HG02981 (cell line): ENCODE measurements around the gene DHX8.
"Not testable (repeated sequence)": the region's sequence is repeated elsewhere in the genome, so short reads cannot be mapped to it uniquely, and the experiment has no call there.

Source experiments
- ATAC-seq: cut with Tn5 transposase; IDR thresholded peaks from one replicate; pipeline ENCODE4 v1.9.1; 2021; ENCODE audit warnings: mild to moderate bottlenecking, moderate library complexity; ENCODE audit not compliant: unreplicated experiment

Gene DHX8

GRCh38 chr17:43483674-43484551, at the start of gene DHX8:
TSS of gene DHX8 (plus strand) at chr17:43483975. CDS start at chr17:43484038, 63 bp downstream.
- peak; percentile 91 for ATAC-seq

GRCh38 chr17:43434902-43435319, 48.9 kb upstream of the DHX8 start:
- ATAC-seq = no peak

DNA sequence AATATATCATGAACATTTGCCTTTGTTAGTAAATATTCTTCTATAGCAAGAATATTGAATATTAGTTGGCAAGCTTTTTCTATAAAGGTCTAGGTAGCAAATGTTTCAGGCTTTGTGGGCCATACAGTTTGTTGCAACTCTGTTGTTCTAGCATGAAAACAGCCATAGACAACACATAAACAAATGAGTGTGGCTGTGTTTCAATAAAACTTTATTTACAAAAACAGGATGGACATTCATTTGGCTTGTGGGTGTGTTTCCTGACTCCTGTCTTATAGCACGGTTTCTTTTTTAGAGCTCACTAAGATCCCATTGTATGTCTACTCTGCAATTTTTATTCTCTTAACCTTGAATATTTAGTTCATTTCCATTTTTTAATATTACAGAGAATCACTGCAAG, 46.0 kb upstream of the DHX8 start:
- ATAC-seq = no peak

DNA sequence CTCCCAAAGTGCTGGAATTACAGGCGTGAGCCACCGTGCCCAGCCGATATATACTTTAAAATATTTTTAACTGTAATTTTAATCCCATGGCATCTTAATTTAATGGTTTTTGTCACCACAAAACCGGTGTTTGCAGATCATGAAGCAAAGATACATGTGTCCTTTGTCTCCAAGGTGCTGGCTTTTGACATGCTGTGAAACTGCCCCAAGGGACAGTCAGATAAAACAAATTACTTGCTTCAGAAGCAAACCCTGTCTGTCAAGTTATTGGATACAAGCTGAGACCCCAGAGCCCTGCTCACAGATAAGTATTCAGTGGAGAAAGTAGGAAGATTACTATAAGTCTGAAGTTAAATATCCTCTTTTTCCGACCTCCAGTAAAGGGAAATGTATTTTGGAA, 45.1 kb upstream of the DHX8 start:
- no peak for ATAC-seq

GRCh38 chr17:43439041-43439440, 44.7 kb upstream of the DHX8 start:
- ATAC-seq = no peak

GRCh38 chr17:43442711-43443110, 41.1 kb upstream of the DHX8 start:
- no peak for ATAC-seq

GRCh38 chr17:43443381-43443780, 40.4 kb upstream of the DHX8 start:
- ATAC-seq = no peak

GRCh38 chr17:43444223-43445008, 39.4 kb upstream of the DHX8 start:
- ATAC-seq = no peak

DNA sequence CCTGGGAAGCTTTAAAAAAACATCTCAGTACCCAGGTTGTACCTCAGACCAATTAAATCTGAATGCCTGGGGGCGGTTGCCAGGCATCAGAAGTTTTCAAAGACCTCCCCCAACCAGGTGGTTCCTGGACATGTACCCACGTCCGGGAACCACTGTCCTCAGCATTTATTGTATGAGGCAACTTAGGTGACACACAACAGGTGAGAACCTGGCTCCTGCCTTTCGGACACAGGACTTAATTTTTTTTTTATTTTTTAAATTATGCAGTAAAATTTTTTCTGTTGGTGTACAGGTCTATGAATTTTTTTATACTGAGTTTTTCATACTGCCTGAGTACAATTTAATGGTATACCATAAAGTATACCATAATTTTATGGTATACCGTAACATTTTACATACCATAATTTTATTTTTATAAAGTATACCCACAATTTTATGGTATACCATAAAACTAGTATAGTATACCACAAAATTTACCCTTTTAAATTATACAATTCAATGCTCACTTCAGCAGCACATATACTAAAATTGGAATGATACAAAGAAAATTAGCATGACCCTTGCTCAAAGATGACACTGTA, 38.7 kb upstream of the DHX8 start:
- no peak for ATAC-seq

DNA sequence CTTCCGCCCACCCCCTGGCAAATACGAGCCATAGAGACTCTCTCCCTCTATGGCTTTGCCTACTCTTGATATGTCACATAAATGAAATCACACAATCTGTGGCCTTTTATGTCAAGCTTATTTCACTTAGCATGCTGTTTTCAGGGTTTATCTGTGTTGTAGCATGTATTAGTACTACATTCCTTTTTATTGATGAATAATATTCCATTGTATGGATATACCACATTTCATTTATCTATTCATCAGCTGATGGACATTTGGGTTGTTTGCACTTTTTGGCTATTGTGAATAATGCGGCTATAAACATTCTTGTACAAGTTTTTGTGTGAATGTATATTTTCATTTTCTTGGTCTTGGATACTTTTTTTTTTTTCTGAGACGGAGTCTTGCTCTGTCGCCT, 37.0 kb upstream of the DHX8 start:
- no peak for ATAC-seq

- no peak for ATAC-seq
Measured at GRCh38 chr17:43448720-43449469, 34.9 kb upstream of the DHX8 start.

GRCh38 chr17:43449470-43450248, 34.1 kb upstream of the DHX8 start:
- no peak for ATAC-seq

- not testable (repeated sequence) for ATAC-seq
Measured at GRCh38 chr17:43450791-43451190, 33.0 kb upstream of the DHX8 start.

- not testable (repeated sequence) for ATAC-seq
Measured at GRCh38 chr17:43451741-43452140, 32.0 kb upstream of the DHX8 start.

DNA sequence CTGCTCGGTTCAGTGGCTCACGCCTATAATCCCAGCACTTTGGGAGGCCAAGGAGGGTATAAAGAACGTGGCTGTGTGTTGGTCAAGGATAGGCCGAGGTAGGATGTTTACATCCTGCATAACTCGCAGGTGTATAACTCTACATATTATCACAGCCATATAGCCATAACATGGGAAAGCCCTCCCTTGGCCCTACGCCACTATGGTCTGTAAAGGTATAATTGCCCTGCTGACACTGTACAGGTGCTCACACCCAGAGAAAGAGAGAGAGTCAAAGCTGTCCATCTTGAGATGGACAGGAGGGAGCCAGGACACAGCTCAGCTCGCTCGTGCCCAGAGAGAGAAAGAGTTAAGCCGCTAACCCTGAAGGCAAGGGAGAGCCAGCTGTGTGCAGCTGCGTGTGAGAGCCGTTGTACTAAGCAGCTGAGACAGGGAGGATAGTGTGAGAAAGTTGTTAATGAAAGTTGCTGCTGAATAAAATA, 30.4 kb upstream of the DHX8 start:
- no peak for ATAC-seq

DNA sequence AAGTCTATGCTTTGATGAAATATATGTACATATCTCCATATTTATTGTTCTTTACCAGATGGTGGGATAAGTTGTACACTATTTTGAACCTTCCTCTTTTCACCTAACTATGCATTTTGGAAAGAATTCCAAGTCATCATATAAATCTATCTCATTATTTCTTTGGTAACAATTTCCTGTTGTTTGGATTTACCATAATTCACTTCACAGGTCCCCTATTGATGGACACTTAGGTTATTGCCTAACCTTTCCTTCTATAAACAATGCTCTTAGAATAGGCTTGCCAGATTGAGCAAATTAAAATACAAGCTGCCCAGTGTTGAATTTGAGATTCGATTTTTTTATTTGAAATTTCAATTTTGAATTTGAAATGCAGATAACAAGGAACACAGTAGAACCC, 28.9 kb upstream of the DHX8 start:
- no peak for ATAC-seq

GRCh38 chr17:43456029-43456428, 27.7 kb upstream of the DHX8 start:
- ATAC-seq = no peak

DNA sequence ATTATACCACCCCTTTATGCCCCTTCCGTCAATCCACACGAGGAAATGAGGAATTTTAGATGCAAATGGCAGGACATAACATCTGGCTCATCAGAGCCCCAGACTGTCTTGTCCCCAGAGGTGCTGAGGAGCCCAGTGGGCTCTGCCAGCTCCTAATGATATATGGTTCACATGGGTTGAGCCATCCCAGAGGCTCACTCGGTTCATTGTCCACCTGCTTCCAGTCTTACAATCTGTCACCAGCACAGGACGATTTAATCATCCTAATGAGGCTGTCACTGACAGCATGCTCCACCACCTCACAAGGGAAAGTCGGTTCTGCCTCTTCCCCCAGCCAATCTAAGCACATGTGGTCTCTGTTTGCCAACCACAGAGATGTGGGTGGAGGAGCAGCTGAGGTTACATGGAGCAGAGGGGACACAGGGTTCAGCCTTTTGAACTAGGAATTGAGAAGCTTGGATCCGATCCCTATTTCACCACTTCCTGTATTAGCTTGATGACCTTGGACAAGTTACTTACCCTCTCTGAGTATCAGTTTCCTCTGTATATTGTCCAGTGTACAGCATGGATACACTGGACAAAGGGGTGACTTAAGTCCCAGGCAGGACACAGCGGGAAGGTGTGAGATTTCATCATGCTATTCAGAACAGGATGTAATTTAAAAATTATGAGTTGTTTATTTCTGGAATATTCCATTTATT, 27.0 kb upstream of the DHX8 start:
- ATAC-seq = no peak

DNA sequence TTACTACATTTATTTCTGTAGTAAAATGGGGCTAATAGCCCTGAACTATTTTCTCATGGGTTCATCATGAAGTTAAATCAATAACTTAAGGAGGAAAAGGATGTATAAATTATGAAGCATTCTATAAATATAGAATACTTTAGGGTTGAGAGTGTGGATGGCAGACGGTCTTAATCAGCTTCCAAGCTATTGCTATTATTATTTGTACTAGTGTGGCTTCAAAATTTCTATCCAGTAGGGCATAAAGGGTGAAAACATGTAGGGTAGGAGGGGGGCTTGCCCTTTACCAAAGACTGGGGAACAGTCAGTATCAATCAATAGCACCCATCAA, 26.4 kb upstream of the DHX8 start:
- no peak for ATAC-seq

DNA sequence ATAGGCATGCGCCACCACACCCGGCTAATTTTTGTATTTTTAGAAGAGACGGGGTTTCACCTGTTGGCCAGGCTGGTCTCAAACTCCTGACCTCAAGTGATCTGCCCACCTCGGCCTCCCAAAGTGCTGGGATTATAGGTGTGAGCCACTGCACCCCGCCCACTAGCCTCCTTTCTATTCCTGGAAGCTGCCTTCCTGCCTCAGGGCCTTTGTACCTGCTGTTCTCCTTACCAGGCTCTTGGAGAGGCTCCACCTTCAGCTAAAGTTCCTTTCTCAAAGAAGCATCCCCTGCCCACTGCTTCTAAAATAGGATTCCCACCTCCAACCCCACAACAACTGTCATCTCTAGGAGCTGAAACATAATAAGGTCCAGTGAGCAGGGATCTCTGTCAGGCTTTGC, 23.9 kb upstream of the DHX8 start:
- ATAC-seq = not testable (repeated sequence)
